Gastroesophageal sphincter (tissue), 4 donors: Measurements from ENCODE around the gene RREB1. TPM values are rescaled to one million over a fixed set of nuclear protein-coding genes. Genes with fewer than 3 reads are reported as not detected.

Experiments used
- ATAC-seq: fragments of 150-250 bp; one replicate; pipeline ENCODE4 v1.9.1; 2016; ENCODE audit warnings: mild to moderate bottlenecking, moderate library complexity
- H3K27ac ChIP-seq, 4 donors: fragments of 200-600 bp; sonication (generic) in 3 of 4; 1 replicate in 3 of 4; 2 replicates in 1 of 4; pipeline ENCODE4 v1.5.1; 2016 to 2019
- H3K27me3 ChIP-seq: fragments of 200-600 bp; sonication (generic); one replicate; pipeline ENCODE4 v1.5.1; 2019
- H3K36me3 ChIP-seq, 2 donors: fragments of 200-600 bp; sonication (generic); one replicate each; pipeline ENCODE4 v1.5.1; 2019; ENCODE audit warnings: control low read depth in 1 of 2
- H3K4me1 ChIP-seq, 3 donors: fragments of 200-600 bp; sonication (generic); 1 replicate in 2 of 3; 2 replicates in 1 of 3; pipeline ENCODE4 v1.5.1; 2016 to 2019; ENCODE audit warnings: control low read depth in 2 of 3
- H3K4me3 ChIP-seq, 2 donors: fragments of 200-600 bp; sonication (generic); one replicate each; pipeline ENCODE4 v1.5.1; 2019; ENCODE audit warnings: mild to moderate bottlenecking in 1 of 2, moderate library complexity in 1 of 2
- H3K9me3 ChIP-seq, 3 donors: fragments of 200-600 bp; sonication (generic); one replicate each; pipeline ENCODE4 v1.5.1; 2017 to 2019; ENCODE audit warnings: control low read depth in 2 of 3
- CTCF ChIP-seq, 4 experiments: fragments of 200-600 bp in 2 of 4; fragments of 450-650 bp in 2 of 4; sonication (generic) in 1 of 4; IDR thresholded peaks; one replicate each; pipeline ENCODE4 v1.5.1; 2017 to 2019; ENCODE audit warnings: antibody characterized with exemption in 4 of 4, mild to moderate bottlenecking in 2 of 4, moderate library complexity in 2 of 4
- EP300 ChIP-seq: sonication (generic); formaldehyde crosslinking; IDR thresholded peaks from one replicate; pipeline ENCODE4 v1.6.1; 2017; ENCODE audit warnings: antibody characterized with exemption, mild to moderate bottlenecking
- POLR2A ChIP-seq, 2 donors: fragments of 450-650 bp; IDR thresholded peaks; one replicate each; pipeline ENCODE4 v1.6.1; 2017; ENCODE audit warnings: antibody characterized with exemption in 2 of 2, mild to moderate bottlenecking in 2 of 2, moderate library complexity in 1 of 2
- POLR2AphosphoS5 ChIP-seq: sonication (generic); formaldehyde crosslinking; IDR thresholded peaks from one replicate; pipeline ENCODE4 v1.6.1; 2017; ENCODE audit warnings: antibody characterized with exemption
- WGBS, 2 donors: methylation state at CpG; one replicate each; pipeline ENCODE4 v1.1.5; 2018; ENCODE audit warnings: low coverage in 1 of 2; 5-methylcytosine and 5-hydroxymethylcytosine counted together
- total RNA-seq, 4 donors: library from RNA; depleted of rRNA; stranded (reverse); fragments of >200 nt; gene quantifications; one replicate each; pipeline ENCODE4 v1.1.0, GENCODE V29; 2016

The RREB1 gene
- total RNA-seq, 4 donors from 2014 or later: 20.3 to 40.8 (median 28.1) TPM

GRCh38 chr6:7106752-7107577 lies 796 bp upstream of the RREB1 start:
- TF ChIP-seq EP300 (no peak), CTCF (IDR thresholded peaks at IDR 0.05) (peak in 3 of 4 experiments; percentile 20 to 53 (median 36)), POLR2A (IDR thresholded peaks at IDR 0.05) (no peak), POLR2AphosphoS5 (no peak)
- Histone ChIP-seq H3K27me3 (no peaks in the 10 kb centered on the region), H3K9me3 (no peaks in the 10 kb centered on the region), H3K27ac (peak overlapping the region in 3 of 4 donors; percentile 98 to 99 (median 99)), H3K4me1 (peaks cover 0 to 33% (median 2%) of the 10 kb centered on the region in 3 donors), H3K36me3 (no peaks in the 10 kb centered on the region), H3K4me3 (peak overlapping the region; percentile 73 to 87)
- no peak for ATAC-seq
- WGBS, 2 donors: 3% methylated on average over 6 of the region's 66 CpGs; no CpG with 5 or more reads in 1 of the 2 donors

GRCh38 chr6:7108196-7108963 lies 619 bp downstream of the RREB1 start:
- Histone ChIP-seq H3K27ac (peak overlapping the region; percentile 94 to 99 (median 98)), H3K4me3 (peak overlapping the region; percentile 73 to 87), H3K4me1 (peaks cover 0 to 47% (median 11%) of the 10 kb centered on the region in 3 donors), H3K36me3 (no peaks in the 10 kb centered on the region), H3K9me3 (no peaks in the 10 kb centered on the region), H3K27me3 (no peaks in the 10 kb centered on the region)
- TF ChIP-seq EP300: no peak
- TF ChIP-seq POLR2A (IDR thresholded peaks at IDR 0.05): peak; percentile 23 to 28
- peak in 2 of 4 experiments; percentile 6 to 20 for TF ChIP-seq CTCF (IDR thresholded peaks at IDR 0.05)
- TF ChIP-seq POLR2AphosphoS5: peak; percentile 43
- peak; percentile 48 for ATAC-seq
- 2% methylated on average over 10 of the region's 94 CpGs; no CpG with 5 or more reads in 1 of the 2 donors for WGBS, 2 donors

DNA sequence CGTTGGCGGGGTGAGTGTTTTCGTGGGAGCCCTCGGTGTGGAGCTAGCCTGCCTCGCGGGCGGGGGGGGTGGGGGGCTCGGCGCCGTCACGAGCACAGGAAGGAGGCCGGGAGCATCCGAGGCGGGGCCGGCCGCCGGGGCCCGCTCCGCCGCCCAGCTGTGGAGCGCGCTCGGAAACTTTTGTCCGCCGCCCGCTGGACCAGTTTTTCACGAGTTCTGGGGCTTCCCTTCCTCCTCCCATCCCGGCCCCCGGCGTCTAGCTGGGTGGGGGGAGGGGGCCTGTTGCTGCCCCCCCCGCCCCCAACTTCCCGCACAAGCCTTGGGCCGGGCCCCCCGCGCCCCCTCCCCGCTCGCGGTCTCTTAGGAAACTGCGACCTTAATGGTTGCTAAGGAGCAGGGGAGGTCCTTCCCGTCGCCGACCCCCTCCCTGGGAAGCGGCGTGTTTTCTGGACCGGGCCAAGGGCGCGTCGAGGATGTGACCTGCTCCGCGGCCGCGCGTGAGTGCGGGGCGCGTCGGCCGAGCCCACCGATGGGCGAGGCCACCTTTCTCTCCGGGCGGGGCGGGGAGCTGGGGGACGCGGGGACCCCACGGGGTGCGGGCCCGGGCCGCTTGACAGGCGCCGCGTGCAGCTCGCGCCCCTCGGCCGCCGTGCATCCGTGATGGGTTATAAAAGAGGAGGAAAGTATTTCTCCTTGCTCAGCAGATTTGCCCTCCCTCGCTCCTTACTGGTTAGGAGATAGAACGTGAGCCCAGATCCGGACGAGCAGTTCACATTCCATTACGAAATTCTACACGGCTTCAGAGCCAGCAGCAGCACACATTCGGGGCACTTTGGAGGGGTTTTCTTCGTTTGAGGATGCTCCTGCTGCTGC lies 1.4 kb downstream of the RREB1 start:
- peaks cover 0 to 55% (median 12%) of the 10 kb centered on the region in 3 donors for H3K4me1 ChIP-seq
- peak overlapping the region; percentile 94 to 99 (median 98) for H3K27ac ChIP-seq
- ATAC-seq: peak; percentile 73
- TF ChIP-seq CTCF (IDR thresholded peaks at IDR 0.05) (no peak), EP300 (no peak), POLR2AphosphoS5 (peak; percentile 49), POLR2A (IDR thresholded peaks at IDR 0.05) (peak in 1 of 2 donors; percentile 37)
- H3K4me3 ChIP-seq: peak overlapping the region; percentile 73 to 87
- H3K9me3 ChIP-seq: no peaks in the 10 kb centered on the region
- no peaks in the 10 kb centered on the region for H3K36me3 ChIP-seq
- H3K27me3 ChIP-seq: no peaks in the 10 kb centered on the region
- WGBS, 2 donors: 0% methylated on average over 9 of the region's 86 CpGs; no CpG with 5 or more reads in 1 of the 2 donors

DNA sequence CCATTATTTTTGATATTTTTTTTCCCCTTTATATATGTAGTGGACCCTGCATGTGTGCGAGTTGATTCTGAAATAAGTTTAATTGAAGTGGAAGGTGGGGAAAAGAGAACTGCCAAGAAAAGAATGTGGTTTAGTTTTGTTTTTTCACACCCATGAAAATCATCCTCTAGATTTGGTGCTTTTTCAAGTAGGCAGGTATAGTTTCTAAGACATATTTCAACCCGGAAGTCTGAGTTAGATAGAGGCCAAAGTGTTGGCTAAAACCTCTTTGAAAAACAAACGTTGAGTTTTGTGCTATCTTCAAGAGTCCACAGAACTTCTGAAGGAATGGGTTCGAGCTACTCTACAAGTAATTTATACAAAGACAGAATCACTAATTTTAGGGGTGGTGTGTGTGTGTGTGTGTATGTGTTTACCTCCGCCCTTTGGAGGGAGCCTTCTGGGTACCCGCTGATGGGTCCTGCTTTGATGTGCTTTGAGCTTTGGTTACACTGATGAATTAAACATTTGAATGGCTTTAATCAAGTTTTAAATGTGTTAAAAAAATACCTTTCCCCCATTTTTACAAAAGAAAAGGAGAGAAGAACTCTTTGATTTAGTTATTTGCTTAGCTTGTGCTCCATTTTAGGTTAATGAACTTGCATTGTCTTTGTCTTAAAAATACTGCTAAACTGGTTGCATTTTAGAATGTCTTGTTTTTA lies 2.5 kb downstream of the RREB1 start:
- TF ChIP-seq POLR2AphosphoS5 (no peak), POLR2A (IDR thresholded peaks at IDR 0.05) (no peak), EP300 (no peak), CTCF (IDR thresholded peaks at IDR 0.05) (no peak)
- WGBS, 2 donors: 55 to 63% methylated on average over 5 to 6 of the region's 6 CpGs
- no peaks in the 10 kb centered on the region for H3K36me3 ChIP-seq
- peak overlapping the region; percentile 94 to 99 (median 98) for H3K27ac ChIP-seq
- peaks cover 0 to 65% (median 17%) of the 10 kb centered on the region in 3 donors for H3K4me1 ChIP-seq
- no peak for ATAC-seq
- H3K9me3 ChIP-seq: no peaks in the 10 kb centered on the region
- peak overlapping the region; percentile 73 to 87 for H3K4me3 ChIP-seq
- H3K27me3 ChIP-seq: no peaks in the 10 kb centered on the region
